Measurements from ENCODE around the gene CHID1.

The CHID1 gene

DNA sequence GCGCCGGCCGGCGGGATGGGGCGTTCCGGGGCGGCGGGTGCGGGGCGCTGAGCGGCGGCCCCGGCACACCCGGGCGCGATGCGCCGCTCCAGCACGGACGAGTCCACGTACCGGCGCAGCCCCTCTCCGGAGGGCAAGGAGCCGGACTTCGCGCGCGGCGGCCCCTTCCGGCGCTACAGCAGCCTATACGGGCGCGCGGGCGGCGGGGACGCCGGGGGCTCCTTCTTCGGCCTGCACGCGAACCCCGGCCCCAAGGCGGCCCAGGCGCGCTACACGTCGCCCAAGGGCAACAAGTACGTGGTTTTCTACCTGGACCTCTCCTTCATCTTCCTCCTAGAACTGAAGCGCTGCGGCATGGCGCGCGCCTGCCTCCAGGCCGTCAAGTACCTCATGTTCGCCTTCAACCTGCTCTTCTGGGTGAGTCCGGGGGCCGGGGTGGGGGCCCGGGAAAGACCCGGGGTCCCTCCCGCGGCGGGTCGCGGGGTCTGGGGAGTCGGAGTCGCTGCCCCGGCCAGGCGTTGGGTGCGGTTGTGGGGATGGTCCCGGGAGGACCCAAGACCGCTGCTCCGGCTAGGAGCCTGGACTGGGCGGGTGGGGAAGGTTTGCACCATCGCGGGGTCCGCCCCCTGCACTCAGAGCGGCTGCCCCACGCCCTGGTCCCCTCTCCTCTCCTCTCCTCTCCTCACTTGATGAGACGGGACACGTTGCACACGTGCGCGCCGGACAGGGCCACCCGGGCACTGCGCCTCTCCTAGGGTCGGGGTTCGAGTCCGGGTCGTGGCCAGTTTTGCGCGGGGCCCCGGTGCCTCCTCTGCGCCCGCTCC is 60.4 kb downstream of the CHID1 start:
- DNase-seq (ENCODE audit: low spot score) = no peak

DNA sequence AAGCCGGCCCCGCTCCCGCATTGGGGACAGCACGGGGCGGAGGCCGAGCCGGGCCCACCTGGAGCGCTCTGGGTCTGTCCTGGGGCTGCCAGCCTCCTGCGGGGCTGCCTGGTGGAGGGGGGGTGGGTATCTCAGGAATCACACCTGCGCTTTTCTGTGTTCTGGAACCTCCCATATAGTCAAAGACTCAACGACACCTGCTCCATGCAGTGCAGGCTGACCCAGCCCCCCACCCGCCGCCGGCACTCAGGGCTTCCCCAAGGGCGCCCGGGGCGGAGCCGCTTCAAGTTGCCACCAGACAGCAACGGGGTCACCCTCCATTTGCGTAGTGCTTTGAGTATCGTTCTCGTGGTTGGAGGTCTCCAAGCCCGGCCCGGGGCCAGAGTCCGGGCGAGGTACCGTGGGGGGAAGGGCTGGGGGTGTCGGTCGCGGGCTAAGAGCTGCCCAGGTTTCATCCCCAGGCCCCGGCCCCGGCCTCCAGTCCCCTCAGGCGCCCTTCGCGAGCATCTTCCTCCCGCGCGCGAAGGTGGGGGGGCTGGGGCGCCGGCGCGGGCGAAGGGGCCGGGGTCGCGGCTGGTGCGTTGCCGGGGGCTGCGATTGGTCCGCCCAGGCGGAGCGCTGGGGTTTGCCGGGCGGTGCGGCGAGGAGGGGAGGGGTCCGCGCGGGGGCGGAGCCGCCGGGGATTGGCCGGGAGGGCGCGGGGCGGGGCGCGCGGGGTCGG is 61.3 kb downstream of the CHID1 start:
- DNase-seq (ENCODE audit: low spot score) = no peak

DNA sequence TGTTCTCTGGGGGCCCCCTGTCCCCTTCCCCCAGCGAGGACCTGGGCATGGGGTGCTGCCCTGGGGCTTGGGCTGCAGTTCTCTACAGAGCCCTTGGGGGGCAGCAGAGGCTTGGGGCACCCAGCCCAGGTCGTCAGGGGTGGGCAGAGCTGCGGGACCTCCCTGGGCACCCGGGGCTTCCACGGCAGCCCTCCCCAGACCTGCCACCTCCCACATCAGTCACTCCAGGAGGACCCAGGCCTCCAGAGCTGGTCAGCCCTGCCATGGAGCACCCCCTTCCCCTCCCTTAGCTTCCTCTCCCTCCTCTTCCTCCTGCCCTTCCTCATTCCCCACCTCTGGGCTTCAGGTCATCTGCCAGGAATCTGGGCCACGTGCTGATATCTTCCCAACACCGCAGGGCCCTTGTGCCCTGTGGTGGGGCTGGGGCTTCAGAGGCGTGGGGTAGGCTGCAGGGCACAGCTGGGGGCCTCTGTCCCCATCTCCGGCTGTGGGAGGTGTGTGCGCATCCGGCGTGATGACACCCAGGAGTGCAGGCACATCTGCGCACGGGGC is 62.2 kb downstream of the CHID1 start:
- DNase-seq (ENCODE audit: low spot score) = peak; percentile 71

DNA sequence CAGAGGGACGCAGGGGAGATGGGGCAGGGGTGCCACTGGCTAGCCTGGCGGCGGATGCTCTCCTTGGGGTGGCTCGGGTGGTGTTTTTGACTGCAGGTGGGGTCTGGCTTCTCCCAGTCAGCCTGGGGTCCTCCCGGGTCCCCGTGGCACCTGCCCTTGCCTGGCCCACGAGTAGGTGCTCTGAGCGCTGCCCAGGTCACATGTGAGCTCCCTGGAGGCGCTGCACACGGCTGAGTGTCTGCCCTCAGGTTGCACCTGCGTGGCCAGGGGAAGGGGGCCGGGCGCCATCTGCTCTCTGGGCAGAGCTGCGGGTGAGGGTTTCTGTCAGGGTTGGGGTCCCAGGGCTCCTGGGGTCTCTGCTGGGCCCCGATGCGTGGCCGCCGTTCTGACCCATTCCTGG is 62.7 kb downstream of the CHID1 start:
- no peak for DNase-seq (ENCODE audit: low spot score)

DNA sequence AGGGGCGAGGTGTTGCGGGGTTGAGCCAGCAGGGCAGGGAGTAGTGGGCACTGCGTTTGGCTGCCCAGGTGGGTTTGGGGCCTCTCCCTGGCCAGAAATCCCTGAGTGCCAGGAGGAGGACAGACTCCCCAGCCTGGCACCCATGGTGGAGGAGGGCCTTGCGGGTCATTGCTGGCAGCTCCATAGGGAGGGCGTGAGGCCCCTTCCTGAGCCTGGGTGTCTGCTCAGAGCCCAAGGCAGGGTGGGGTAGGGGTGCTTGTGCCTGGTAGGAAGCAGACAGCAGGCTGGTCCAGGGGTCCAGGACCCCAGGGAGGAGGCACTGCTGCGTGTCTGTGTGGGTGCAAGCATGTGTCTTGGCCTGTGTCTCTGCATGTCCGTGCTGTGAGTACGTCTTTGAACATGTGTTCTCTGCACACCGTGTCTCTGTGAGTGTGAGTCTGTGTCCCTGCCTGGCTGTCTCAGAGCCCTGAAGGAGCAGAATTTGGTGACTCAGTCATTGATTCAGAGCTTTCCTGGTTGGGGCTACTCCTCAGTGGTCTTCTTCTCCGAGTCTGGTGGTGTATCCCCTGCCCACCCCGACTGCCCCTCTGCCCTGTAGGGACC is 64.0 kb downstream of the CHID1 start:
- DNase-seq (ENCODE audit: low spot score) = no peak

DNA sequence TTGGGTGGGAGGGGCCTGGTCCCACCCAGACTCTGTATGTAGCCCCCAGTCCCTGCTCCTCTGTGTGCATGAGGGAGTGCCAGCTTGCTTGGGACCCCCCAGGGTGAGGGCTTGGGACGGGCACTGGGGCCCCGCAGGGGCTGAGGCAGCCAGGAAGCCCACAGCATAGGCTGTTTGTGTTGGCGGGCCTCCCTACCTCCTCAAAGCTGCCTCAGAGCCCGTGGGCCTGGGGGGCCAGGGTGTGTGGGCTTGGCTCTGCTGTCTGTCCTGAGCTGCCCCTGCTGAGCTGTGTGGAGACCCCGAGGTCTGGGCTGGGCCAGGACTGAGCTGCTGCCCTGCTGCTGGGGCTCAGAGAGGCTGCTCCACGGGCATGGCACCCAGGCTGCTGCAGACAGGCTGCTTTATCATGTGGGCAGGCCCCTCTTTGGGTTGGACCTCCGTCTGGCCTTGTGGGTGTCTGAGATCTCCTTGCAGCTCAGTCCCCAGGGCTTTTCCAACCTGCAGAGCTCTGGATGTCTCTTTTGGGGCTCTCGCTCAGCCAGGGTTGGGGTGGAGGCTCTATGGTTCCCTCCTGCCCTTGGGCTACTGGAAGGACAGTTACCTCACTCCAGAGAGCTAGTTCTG is 64.6 kb downstream of the CHID1 start:
- no peak for DNase-seq (ENCODE audit: low spot score)

DNA sequence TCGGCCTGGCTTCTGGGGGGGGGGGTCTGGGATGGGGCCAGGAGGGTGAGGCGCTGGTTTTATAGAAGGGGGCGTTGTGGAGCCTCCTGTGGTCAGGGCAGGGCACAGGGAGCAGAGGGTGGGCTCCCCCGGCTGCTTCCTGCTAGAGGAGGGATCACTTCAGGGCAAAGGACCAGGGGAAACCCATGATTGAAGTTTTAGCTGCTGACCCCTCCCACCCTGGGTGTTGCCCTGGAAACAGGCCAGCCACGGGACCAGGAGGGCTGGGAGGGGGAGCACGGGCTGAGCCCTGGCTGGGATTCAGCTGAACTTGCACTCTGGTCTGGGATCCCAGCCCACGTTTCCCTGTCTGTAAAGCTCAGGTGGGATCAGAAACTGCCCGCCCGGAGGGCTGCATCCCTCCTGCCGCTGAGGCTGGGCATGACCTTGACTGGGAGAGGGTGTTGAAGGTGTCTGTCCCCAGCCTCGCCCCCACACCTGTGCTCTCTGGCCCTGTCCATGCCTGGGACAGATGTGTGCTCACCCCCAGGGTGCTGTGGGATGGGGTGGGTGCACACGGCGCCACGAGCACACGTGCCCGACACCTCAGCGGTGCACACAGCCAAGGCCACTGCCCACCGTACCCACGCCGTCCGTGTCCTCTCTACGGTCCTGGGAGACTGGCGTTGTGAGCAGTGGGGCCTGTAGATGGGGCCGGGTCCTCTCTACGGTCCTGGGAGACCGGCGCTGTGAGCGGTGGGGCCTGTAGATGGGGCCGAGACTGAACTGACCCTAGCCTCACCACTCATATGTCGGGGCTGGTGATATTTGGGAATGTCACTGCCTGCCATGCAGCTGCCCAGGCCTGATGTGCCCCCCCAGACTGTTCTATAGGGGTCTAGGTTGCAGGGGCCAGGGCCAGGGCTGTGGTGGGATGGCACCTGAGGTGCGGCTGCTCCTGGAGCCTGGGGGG is 65.6 kb downstream of the CHID1 start:
- DNase-seq (ENCODE audit: low spot score) = no peak

DNA sequence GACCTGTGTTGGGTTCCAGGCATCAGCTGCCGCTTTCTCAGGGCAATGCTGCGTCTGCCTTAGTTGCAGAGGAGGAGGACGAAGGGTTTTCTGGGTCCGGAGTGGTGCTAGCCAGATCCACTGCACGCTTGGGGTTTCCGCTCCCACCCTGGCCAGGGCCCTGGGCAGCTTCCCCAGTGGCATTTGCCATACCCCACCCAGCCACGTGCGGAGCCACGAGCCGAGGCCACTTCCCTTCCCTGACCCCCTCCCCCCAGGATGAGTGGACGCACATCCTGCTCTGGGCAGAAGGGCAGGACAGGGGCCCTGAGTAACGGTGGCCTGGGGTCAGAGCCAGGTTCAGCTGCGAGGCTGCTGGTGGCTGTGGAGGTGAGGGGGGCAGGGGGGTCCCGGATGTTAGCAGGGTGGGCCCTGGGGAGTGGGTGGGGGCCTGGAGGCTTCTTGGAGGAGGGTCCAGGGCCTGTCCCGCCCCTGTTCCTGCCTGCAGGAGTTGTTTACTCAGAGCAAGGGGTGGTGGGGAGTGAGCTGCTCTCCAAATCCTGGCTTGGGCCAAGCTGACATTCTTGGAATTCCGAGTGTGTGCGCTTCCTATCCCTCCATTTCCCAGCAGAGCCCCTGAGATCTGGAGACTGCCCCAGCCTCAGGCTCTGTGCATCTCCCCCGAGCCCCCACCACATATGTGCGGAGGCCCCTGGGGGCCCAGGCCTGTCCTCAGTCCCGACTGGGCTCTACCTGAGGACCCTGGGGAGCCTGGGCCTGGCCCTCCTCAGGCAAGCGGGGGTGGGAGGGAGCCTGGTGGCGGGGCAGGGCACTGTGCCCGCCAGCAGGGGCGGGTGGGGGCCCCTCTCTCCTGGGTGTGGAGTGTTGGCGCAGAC is 66.6 kb downstream of the CHID1 start:
- no peak for DNase-seq (ENCODE audit: low spot score)

DNA sequence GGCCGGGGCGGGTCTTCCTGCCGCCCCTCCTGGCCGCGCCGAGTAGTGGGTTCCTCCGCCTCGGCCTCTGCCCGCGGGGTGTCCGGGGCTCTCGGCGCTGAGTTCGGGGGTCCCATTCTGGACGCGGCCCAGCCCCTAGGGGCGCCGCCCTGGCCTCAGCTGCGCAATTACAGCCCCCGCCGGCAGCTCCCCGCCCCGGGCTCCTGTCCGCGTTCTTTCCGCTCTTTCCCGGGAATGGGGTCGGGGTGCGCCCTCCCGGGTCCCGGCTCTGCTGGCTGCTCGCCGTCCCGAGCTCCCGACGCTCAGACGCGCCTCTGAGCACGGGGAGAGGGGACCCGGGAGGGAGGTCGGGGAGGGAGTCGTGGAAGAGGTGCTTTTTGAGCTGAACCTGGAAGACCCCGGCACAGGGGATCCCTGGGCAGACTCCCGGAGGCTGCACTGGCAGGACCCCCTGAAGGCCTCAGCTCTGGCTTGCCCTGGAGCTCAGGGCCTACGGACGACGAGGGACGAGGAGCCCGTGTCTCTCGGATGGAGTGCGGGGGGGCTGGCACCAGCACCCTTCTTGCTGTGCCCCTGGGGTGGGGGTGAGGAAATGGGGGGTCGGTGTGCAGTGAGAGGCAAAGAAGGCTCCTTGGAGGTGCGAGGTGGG is 67.4 kb downstream of the CHID1 start:
- DNase-seq (ENCODE audit: low spot score) = no peak

DNA sequence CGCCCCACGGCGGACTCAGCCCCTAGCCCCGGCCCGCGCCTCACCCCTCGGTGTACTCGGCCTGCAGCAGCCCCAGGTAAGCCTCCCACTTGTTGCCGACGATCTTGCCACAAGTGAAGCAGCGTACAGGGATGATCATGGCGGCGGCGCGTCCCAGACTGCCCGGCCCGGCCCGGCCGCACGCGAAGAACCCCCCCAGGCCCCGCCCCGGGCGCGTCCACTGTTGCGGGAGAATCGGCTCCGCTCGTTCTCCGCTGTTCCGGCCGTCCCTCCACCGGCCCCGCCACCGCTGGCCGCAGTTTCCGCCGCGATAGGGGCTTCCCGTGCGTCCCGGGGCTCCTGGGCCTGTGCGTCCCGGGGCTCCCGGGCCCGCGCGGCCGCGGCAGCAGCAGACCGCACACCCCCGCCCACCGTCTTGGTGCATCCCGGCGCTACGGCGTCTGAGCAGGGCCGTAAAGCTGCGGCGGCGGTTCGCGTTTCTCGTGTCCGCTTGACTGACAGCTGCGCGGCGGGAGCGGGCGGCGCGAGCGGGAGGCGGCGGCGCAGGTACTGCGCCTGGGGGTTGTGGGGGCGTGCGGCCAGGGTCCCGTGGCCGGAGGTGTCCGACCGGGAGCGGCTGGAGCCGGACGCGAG is 68.1 kb downstream of the CHID1 start, which contains the start of the genes POLR2L and TSPAN4:
TSS of gene POLR2L (minus strand) at position 160 of the 633 bp plus-strand sequence. CDS start at position 139, 21 bp downstream.
TSS of gene TSPAN4 (plus strand) at position 483 of the 633 bp plus-strand sequence. CDS start 7,453 bp downstream, outside the sequence.
- peak; percentile 86 for DNase-seq (ENCODE audit: low spot score)

DNA sequence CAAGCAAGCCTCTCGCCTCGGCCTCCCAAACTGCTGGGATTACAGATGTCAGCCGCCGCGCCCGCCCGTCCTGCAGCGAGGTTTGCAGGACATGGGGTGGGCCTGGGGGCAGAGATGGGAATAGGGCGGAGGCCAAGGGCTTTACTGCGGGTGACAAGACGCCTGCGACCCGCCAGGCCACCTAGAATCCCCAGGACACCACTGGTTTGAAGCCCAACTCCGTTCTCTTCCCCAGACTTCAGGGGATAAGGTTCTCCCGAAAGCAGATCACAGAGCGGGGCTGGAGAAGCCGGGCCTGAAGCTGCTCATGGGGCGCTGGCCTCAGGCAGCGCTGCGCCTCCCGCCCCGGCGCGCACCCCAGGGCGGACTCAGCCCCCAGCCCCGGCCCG is 68.6 kb downstream of the CHID1 start:
- DNase-seq (ENCODE audit: low spot score) = no peak

DNA sequence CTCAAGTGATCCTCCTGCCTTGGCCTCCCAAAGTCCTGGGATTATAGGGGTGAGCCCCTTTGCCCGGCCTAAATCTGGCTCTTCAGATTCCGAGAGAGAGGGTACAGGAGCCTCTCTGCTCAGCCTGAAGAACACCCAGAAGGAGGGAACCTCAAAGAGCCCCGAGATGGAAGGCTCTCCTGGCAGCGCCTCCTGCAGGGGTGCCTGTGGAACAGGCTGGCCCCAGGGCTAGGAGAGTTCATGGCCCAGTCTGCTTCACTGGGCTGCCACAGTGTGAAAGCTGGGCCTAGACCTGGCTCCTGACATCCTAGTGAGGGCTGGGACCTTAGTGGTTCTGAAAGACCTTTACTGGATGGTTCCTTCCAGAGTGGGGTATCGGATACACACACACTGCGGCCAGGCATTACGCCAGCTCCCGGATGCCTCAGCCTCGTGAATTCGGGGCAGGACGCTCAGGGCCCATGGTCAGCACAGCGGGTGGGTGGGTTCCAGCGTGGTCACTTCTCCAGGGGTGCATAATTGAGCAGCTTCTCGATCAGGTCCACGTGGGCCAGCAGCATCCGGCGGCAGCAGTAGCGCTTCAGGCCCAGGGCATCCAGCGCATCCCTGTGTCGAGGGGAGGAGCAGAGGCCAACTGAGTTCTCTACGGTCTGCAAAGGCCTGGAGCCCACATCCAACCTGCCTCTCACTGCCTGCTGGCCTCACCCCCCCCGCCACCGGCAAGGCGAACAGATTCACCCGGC is 70.6 kb downstream of the CHID1 start:
- no peak for DNase-seq (ENCODE audit: low spot score)

DNA sequence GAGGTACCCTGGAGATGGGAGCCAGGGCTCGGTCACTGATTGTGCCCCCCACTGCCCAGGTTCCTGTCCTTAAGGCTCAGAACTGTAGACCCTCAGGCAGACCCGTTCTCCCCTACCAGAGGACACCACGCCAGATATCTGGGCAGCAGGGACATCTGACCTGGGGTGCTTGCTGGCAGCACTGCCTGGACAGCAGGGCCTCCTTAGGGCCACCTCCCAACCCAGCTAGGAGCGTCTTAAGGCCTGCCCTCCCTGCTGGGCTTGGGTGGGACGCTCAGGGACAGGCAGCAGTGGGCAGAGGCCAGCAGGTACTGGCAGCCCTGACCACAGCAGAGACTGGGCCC is 71.4 kb downstream of the CHID1 start:
- DNase-seq (ENCODE audit: low spot score) = no peak

DNA sequence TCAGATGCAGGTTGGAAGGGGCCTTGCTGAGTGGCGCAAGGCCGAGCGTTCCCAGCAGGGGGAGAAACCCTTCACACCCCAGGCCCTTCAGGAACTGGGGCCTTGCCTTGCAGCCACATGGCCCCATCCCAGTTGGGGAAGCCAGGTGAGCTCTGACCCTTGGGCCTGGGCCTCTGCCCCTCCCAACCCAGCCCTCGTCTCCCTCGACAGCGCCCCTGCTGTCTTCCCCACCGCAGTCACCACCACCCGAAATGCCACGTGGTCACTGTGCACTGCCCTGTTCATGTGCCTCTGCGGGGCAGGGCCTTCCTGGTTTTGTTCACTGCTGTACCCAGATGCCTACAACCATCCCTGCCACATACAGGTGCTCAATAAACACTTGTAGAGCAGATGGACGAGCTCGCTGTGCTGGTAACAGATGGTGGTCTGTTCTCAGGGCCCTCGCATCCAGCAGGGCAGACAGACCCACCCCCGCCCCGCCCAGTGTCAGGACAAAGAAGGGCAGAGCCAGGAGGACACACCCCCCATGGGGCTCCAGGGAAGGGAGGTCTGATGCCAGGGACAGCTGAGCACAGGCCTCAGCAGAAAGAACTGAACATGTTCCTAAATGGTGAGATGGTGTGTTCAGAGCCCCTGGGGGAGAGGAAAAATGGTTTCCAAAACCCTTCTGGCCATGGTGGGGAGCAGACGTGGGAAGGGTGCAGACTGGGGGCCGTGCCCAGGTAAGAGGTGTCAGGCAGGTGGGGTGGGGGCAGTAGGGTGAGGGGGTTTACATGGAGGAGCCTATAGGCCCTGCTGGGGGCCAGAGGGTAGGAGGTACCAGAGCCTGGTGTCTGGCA is 72.0 kb downstream of the CHID1 start:
- DNase-seq (ENCODE audit: low spot score) = no peak

DNA sequence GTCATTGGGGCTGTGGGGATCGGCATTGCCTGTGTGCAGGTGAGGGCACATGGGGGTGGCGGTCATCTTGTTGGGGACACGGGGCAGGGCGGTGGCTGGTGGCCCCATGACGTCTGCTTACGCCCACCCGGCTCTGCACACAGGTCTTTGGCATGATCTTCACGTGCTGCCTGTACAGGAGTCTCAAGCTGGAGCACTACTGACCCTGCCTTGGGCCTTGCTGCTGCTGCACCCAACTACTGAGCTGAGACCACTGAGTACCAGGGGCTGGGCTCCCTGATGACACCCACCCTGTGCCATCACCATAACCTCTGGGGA is 72.7 kb downstream of the CHID1 start:
- DNase-seq (ENCODE audit: low spot score) = no peak

DNA sequence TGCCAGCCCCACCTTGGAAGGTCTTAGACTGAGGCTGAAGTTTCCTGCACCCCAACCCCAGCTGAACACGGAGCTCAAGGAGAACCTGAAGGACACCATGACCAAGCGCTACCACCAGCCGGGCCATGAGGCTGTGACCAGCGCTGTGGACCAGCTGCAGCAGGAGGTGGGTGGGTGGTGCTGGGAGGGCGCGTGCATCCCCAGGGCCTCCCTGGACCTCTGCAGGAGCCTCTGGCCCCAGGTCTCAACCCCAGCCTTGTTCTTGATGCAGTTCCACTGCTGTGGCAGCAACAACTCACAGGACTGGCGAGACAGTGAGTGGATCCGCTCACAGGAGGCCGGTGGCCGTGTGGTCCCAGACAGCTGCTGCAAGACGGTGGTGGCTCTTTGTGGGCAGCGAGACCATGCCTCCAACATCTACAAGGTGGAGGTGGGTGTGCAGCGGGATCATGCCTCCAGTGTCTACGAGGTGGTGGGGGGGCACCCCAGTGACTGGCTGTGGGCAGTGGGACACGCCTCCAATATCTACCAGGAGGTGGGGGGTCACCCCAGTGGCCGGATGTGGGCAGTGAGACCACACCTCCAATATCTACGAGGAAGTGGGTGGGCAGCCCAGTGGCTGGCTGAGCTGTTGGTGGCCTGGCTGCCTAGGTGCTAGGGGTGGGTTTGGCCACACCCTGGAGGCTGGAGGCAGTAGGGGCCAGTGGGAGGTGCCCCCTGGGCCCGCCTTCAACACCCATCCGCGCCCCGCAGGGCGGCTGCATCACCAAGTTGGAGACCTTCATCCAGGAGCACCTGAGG is 73.2 kb downstream of the CHID1 start:
- no peak for DNase-seq (ENCODE audit: low spot score)

DNA sequence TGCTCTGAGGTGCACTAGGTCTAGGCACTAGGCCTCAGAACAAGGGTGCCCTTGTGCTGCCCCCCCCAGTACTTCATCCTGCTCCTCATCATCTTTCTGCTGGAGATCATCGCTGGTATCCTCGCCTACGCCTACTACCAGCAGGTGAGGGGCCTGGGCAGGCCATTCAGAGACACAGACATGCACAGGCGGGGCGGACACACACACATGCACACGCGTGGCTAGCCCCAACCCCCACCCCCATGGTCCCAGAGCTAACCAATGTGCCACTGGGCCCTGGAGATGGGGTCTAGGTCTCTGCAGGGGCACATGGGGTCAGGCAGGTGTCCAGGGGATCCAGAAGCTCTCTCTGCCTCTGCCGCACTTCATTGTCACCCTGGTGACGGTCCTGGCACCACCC is 73.9 kb downstream of the CHID1 start:
- DNase-seq (ENCODE audit: low spot score) = no peak
